Fibroblast of skin of back (primary cell): ENCODE measurements around the gene ZSWIM6.

Experiments
- DNase-seq: peaks from one replicate; pipeline ENCODE4 v3.0.0-alpha.2; 2013

ZSWIM6 gene

DNA sequence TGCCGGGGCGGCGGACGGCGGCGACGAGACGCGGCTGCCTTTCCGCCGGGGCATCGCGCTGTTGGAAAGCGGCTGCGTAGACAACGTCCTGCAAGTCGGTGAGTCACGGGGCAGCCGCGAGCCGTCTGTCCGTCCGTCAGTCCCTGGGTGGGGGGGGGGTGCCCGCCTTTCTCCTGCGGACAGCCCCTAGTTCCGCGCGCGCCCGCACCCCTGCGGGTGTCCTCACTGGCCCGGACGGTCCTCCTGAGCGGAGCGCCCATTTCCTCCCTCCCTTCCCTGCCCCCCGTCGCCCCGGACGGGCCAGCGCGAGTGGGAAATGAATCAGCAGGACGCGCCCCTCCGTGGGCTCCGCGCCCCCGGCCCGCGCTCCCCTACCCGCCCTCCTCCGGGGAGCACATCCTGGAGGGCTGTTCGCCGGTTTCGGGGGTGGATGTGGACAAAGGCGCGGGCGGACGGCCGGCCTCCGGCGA, 828 bp downstream of the ZSWIM6 start:
- peak; percentile 67 for DNase-seq

DNA sequence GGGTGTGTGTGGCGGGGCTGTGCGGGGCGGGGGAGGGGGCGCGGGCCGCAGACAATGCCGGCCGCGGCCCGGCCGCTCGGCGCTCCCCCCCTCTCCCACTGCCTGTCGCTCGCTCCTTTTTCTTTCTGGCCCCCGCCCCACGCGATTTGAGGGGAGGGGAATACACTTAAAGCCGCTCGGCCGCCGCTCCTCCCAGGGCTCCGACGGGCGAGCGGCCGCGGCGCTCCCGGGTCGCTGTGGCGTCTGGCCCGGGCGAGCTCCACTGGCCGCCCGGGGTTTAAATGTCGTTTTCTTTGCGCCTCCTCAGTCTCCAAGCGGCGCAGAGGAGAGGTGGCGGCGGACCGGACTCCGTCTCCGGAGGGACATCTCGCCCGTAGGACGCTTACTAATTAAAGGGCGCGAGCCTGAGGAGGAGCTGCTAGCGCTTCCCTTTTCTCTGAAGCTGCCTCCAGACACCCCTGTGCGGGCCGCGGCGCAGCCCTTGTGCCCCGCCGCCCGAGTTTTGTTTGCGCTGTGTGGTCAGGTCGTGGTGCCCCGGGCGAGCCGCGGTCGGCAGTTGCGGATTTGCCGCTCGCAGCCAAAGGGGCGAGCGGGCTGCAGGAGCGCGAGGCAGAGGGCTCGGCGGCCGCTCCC, 1.4 kb downstream of the ZSWIM6 start:
- peak; percentile 45 for DNase-seq

DNA sequence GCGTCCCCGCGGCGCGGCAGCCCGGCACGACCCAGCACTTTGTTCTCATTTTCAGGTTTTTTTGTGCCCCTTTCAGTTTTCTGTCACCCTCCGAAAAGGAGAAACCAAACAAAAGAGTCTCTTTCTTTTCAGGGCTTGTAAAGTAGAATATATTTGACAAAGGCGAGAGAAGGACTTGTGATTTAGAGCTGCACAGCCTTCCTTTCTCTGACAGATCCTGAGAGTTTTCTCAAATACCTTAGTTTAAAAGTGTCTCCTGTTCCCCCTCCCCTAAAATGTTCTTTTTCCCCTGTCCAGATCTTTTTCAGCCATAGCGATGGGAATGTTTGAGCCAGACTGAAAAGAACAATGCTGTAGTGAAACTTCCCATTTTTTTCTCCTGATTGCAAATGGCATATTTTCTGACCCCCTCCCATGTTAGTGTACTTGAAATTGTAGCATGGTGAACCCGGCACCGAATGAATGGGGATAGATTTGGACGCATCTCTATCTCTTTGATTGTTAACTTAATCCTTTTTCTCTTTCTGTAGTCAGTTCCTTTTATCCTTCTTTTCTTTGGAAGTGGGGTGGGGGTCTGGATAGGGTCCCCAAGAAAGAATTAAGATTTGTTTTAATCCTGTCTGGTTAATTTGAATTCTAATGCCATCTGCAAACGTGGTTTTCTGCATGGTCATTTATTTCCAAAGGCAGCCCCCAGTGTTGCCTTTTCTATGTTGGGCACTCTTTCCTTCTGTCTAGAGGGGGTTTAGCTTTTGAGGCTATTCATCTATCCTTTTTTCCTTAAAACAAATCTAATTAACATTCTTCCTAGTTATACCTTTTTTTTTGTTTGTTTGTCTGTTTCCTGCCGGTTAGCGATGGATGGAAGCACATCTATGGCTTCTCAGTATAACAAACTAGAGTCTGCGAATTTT, 2.2 kb downstream of the ZSWIM6 start:
- no peak for DNase-seq

DNA sequence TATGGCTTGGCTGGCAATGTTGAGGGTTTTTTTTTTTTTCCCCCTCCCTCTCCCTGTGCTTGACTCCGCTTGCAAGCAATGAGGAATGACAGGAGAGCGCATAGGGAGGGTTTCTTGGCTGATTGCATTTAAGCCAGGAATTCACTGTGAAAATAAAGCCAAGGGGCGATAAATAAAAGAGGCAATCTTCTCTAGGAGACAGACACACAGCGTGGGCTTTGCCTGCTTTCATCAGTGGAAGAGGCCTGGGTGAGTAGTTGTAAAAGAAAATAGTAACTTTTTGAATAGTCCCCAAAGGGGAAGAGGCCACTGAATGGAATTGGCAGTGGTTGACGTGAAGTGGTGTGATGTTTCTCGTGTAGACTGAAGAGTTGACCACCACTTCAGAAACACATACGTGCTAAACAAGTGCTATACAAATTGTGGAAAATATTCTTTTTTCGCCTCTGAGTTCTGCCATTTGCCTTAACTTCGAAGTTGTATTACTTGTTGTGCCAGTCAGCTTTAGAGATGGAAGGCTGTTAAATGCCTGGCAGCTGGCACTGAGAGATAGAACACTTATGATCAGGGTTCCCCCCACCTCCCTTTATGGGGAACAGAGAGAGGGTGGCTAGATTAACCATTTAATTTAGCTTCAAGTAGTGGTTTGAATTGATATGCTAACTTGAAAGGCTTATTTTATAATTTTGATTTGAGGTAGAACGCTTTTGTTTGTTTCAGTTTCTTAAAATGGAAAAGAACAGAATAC, 3.0 kb downstream of the ZSWIM6 start:
- peak; percentile 72 for DNase-seq

DNA sequence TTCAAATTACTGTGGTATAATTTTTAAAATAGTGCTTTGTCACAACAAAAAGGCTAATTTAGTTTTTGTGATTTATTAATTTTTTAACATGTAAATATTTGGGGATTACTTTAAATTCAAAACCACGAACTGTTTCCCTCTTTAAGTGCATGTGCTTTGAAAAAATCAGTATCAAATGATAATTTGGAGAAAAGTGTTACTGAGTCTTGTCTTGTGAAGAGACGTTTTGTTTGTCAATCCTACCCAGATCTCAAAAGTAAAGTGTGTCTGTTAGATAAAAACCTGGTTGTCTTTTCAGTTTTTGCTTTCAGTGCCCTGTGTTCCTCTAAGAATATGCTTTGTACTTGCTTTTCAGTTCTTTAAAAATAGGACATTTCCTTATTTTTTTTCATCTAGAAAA, 7.7 kb downstream of the ZSWIM6 start:
- no peak for DNase-seq

DNA sequence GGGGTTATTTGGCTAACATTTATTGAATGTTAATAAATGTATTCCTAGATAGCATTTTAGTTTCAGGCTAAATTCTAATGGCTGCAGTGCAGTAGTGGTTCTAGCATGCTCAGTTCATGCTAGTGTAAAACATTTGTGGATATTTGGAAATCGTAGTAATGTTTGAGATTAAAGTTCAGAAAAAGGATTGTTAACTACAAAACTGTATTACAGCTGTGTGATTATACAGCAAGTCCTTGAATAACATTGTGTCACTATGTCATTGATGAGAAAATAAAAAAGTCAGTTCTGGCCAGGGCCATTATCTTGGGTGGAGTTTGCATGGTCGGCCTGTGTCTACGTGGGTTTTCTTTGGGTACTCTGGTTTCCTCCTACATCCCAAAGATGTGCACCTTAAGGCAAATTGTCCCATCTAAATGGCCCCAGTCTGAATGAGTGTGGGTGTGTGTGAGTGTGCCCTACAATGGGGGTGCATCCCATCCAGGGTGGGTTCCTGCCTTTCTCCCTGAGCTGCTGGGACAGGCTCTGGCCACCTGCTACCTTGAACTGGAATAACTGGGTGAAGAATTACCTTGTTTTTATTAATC, 8.8 kb downstream of the ZSWIM6 start:
- no peak for DNase-seq

DNA sequence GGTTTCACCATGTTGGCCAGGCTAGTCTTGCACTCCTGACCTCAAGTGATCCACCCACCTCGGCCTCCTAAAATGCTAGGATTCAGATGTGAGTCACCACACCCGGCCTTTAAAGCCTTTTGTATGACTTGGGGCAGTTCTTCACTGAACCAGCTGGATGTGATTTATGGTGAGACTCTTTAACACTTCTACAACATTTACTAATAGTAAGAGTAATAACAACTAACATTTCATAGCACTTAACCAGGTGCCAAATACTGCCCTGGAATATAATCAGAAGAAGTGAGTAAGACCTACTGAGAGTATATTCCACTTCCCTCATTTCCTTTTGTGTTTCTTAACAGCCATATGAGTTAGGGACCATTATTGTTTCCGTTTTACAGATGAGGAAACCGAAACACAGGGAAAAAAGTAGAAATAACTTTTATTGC, 10.0 kb downstream of the ZSWIM6 start:
- DNase-seq = peak; percentile 56

DNA sequence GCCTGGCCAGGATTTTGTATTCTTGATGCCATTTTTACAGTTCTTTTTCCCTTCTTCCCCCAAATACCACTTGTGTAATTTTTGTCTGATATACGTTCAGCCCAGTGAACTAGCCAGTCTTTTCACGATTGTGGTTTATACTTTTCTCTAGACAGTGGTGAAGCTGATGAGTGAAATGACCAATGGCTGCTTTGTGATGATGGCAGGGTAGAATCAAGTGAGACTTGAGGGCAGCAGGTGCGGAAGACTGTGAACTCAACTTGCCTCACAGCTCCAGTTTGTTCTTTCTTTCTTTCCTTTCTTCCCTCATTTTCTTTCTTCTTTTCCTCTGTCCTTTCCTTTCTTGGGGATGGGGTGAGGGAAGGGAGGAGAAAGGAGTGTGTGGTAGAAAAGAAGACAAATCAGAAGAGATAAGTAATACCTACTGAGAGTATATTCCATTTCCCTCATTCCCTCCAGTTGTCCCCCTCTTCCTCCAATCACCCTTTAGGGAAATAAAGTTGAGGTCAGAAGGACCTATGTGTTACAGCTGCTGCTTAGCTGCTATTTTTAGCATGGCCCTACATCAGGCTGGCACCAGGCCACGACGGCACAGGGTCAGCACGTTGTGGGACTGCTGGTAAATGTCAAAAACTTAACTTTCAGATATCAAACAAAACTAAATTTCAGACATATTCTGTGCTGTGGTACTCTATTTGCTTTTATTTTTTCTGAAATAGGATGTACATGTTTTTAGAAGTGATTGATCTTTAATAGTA, 12.3 kb downstream of the ZSWIM6 start:
- DNase-seq = no peak

DNA sequence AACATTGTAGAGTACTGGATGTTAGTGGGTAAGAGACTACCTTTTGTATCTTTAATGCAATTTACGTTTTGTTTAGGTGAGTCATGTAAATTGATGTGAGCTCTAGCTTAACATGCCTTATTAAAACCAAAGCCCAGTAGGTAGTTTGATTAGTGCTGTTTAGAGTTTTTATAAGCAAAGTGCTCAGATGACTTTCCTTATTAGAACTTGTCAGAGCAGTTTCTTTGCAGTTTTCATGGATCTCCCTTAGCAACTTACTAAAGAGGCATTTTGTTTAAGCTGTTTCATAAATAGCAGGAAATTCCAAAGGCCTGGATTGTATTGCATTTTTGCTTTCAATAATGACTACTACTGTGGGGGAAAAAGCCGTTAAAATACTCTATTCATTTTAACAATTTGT, 14.5 kb downstream of the ZSWIM6 start:
- DNase-seq = peak; percentile 24

DNA sequence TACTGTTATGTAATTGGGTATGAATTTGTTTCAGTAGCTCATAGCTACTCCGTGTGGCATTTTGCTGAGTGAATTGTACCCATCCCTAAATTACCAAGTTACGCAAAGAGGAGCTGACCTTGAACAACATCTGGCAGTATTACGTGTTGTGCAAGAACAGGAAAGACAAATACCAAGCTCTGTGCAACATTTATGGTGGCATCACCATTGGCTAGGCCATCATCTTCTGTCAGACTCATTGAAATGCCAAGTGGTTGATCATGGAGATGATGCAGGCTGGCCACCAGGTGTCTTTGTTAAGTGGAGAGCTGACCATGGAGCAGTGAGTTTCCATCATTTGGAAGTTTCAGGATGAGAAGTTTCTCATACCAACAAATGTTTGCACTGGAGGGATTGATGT, 15.0 kb downstream of the ZSWIM6 start:
- DNase-seq = no peak

DNA sequence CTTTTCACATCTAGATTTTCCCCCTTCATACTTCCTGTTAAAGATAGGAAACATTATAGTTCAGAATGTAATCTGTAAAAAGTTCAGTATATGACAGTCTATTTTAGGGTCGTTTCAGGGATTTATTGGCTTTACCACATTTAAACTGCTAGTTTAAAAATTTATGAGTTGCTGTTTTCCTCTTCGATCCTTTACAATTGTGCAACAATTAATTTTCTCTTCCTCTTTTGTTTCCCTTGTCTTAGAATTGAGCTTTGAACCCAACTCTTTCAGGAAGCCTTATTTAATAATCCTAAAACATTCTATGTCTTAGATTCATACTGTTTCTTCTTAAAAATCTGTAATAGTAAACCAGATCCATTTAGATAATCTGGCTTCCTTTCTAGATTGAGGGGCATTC, 16.4 kb downstream of the ZSWIM6 start:
- DNase-seq = no peak

DNA sequence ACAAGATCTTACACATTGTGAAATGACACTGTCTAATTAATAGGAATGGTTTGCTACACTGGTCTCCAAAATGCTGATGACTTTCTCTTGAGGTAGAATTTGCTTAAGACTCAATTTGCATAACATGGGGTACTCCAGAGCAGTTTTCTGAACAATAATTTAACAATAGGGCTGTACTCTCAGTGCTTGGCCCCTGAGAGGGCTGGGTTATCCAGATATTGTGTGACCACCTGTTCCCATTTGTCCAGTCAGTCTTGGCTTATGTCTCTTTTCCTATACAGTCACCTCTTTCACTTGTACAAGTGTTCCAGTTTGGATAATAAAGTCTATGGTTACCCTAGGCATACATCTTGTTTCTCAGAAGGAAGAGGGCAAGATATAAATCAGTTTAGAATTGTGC, 17.9 kb downstream of the ZSWIM6 start:
- DNase-seq = no peak

DNA sequence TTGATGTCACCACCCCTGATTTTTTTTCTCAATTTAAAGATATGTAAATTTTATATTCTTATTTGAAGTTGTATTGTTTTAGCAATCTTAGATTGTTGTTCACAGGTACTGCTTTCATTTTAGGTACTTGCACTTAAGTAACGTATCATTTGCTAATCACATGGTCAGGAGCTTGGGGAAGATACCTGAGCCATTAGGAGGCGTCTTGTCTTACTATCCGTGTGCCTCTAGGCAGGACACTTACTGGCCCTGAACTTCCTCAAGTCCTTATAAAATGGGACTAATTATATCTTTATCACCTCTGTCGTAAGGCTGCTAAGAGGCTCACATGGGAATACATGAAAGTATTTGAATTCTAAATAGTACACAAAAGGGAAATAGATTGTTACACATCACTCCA, 18.5 kb downstream of the ZSWIM6 start:
- DNase-seq = no peak

DNA sequence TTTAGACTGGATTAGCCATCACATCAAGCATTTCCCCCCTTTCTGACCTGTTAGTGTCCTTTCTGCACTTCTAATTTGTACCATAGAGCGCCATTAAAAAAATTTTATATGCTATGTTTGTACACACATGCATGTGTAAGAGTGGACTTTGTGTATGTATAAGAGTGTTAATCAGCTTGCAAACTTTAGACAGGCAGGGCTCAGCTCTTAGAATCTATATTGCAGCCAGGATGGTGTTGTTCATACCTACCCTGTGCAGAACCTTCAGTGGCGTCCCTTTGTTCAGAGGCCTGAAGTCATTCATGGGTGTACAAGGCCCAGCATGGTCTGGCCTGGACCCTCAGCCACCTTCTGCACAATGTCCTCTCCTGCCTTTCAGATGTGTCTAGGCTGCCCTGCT, 19.7 kb downstream of the ZSWIM6 start:
- DNase-seq = no peak

DNA sequence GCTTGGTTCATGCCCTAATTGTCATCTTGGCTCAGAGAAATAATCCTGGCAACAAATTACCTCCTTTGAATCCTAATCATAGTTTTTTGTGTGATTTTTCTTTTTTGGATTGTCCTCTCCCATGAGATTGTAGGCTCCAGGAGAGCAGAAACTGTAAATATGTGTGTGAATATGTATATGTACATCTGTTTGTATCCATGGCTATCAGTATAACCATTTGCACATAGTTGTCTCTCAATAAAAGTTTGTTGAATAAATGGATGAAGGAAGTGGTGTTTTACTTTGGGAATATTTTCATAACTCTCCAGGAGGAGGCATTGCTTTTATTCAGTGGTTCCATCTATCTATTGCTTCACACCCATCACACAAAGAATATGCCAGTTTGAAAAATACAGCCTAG, 20.1 kb downstream of the ZSWIM6 start:
- no peak for DNase-seq

DNA sequence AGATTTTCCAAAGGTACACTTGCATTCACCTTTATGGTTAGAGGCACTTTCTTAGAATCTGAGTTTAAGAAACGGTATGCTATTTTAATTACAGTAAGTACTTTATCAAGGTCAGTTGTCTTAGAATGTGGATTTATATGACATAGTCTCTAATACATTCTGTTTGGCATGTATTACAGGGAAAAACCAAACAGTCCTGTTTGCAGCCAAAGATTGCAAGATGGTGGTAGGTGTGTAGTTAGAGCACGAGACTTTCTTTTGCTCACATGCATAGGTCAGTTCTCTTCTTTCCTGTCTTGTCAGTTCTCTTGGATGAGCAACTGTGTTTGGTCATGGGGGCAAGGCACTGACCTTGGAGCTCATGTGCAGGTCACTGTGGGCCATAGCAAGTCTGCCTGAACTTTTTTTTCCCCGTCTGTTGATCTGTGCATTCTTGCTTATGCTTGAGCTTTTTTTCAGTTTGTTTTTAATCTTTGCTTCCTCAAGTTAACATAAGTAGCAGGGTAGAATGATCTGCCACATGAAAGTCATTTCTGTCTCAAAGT, 20.6 kb downstream of the ZSWIM6 start:
- DNase-seq = no peak

DNA sequence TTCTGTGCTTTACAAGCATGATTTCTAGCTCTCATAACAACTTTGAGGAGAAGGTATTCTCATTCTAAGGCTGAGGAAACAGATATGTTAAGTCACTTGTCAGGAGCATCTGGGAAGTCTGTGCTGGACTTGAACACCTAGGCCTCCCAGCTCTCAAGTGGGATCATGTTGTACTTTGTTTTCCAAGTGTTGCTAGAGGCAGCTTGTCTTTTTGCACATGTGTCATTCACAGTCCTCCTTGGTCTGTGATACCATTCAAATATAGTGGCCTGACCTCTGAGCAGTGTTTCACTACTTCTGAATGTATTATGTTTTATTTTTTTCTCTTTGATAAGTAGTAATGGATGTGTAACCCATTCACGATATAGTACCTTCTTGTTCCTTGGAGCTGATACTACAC, 21.2 kb downstream of the ZSWIM6 start:
- DNase-seq = no peak

DNA sequence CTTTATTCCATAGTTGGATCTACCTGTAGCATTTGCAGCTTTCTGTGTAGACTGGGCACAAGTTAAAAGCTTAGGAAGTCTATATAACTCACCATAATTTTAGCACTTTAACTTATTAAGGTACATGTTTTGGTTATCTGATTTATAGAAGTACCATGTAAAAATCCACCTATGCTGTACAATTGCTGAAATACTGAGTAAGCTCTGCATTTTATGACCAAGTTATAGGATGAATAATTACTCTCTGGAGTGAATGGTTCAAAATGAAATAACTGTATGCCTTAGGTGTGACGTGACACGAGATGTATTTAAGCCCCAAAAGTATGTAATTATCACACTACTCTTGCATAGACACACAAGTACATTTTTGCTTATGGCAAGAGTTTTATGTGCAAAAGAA, 22.1 kb downstream of the ZSWIM6 start:
- no peak for DNase-seq

DNA sequence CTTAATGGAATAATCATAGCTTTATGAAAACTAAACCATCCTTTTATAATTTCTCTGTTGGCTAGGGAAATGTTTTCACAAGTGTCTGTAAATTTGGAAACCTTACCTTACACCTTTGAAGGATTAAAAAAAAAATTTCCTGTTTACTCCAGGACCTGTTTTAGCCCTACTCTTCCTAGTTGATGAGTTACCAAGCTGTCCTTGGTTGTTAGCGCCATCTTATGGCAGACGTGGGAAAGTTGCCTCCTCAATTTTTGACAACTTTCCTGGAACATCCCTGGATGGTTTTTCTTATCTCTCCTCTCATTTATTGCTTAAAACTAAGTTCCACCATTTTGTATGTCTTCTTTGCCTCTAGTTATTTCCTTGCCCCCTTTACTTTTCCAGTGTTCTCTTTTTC, 25.7 kb downstream of the ZSWIM6 start:
- DNase-seq = no peak

DNA sequence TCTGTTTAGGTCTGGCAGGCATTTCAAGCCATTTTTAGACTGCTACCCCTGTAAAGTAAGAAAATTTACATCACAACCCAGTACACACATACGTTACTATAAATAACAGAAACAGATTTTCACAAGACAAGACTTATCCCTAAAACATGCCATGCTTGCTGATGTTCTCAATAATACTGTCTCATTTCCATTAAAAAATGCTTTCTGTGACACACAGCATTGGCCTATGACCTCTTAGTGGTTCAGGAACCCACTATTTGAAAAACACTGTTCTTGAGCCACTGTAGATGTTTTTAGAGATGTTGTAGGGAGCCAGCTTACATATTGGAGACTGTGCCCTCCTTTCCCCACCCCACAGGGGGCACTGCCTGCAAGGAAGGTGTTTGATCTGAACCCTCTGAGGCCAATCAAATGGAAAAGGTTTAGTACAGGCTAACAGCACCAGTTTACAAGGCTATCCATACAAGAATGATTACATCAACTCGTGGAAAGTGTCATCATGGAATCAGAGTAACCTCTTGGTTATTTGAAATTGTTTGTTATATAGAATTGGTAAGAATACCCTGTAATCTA, 30.8 kb downstream of the ZSWIM6 start:
- DNase-seq = no peak

DNA sequence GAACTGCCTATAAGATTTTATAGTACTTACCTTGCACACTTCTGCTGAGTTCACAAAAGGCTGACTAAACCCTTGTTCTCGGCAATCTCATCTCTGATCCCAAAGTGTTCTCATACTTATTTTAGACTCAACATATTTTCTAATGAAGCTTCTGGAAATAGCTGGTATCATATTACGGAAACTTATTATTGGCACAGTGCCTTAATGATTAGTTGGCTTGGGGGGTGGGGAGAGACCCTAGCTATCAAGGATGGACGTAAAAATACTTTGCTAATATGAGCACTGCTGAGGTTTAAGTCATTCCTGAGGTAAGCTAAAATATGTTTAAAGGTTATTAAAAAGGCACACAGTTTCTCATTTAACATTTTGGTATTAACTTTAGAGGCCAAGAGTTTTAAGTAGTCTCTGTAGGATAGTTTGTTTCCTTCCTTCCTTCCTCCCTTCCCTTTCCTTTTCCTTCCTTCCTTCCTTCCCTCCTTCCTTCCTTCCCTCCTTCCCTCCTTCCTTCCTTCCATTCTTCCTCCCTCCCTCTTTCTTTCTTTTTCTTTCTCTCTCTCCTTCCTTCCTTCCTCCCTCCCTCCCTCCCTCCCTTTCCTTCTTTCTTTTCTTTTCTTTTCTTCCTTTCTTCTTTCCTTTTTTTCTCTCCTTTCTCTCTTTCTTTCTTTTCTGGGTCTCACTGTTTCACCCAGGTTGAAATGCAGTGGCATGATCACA, 31.5 kb downstream of the ZSWIM6 start:
- DNase-seq = no peak
